Pancreas (tissue), 10 donors: ENCODE measurements around the gene RIMBP3C. TPM values are rescaled to one million over a fixed set of nuclear protein-coding genes. Genes with fewer than 3 reads are reported as not detected.
"Not testable (repeated sequence)": the region's sequence is repeated elsewhere in the genome, so short reads cannot be mapped to it uniquely, and the experiment has no call there.

ENCODE experiments used
- ATAC-seq, 4 donors: fragments of 200-7000 bp; cut with Tn5 transposase; one replicate each; pipeline versions ENCODE4 v1.8.0 to v1.9.1; 2020; ENCODE audit warnings: mild to moderate bottlenecking in 4 of 4, moderate library complexity in 4 of 4
- DNase-seq, 6 donors: peaks; one replicate each; pipeline ENCODE4 v3.0.0-alpha.2; 2020
- FAIRE-seq: peaks from 2 replicates; lab custom pipeline; 2012; peaks lifted over from hg19 to GRCh38; lab: Jason Lieb, UNC
- H3K27ac ChIP-seq, 4 donors: fragments of 200-600 bp; sonication (generic); 1 replicate in 3 of 4; 2 replicates in 1 of 4; pipeline versions ENCODE4 v1.5.0 to v1.8.0; 2020
- H3K27me3 ChIP-seq, 4 donors: fragments of 200-600 bp; one replicate each; pipeline ENCODE4 v1.8.0; 2021
- H3K36me3 ChIP-seq, 3 donors: fragments of 200-600 bp; sonication (generic) in 1 of 3; one replicate each; pipeline versions ENCODE4 v1.5.0 to v1.8.0; 2020 to 2021
- H3K4me1 ChIP-seq, 3 donors: fragments of 200-600 bp; one replicate each; pipeline ENCODE4 v1.8.0; 2021
- H3K4me3 ChIP-seq, 4 donors: fragments of 200-600 bp; sonication (generic) in 2 of 4; one replicate each; pipeline versions ENCODE4 v1.5.0 to v1.8.0; 2020 to 2021
- H3K9me3 ChIP-seq, 4 donors: fragments of 200-600 bp; one replicate each; pipeline ENCODE4 v1.8.0; 2021
- CTCF ChIP-seq, 4 donors: fragments of 200-600 bp; sonication (generic) in 3 of 4; IDR thresholded peaks; one replicate each; pipeline versions ENCODE4 v1.5.0 to v1.8.0; 2021; ENCODE audit warnings: antibody characterized with exemption in 4 of 4
- WGBS, 2 donors: extraction: QIAGEN DNeasy Blood & Tissue Kit; methylation state at CpG; one replicate each; pipeline ENCODE4 v1.1.7; 2013; 5-methylcytosine and 5-hydroxymethylcytosine counted together
- intact Hi-C, 3 donors: fragments of 100-400 bp; cut with DNase I; formaldehyde crosslinking; loops; one replicate each; pipeline versions ENCODE4 v1.11.1 to v1.14.2; 2022
- polyA plus RNA-seq, 2 donors: library from polyadenylated mRNA; stranded (reverse); fragments of 200-250 nt; gene quantifications; one replicate each; pipeline ENCODE4 v1.2.3, GENCODE V29; 2013
- total RNA-seq, 6 donors: library from RNA; stranded (reverse); fragmentation: NEBNext Ultra II Directional in 4 of 6; extraction: Animal tissue kit (Norgen Biotek cat#: 25700) in 4 of 6; gene quantifications; one replicate each; pipeline versions ENCODE4 v1.2.1 to v1.2.4, GENCODE V29; 2021 to 2023
- donor health status: healthy with polysubstance abuse.
- donor health status: DM: no; HTN: no; CAD: no; lungs with moderate emphysema.
- donor health status: DM: no; HTN: no; CAD: no.
- donor health status: control.
- donor health status: control.
- donor health status: Bipolar disorder and iron deficiency.
- donor health status: DM: yes; HTN: yes; CAD: no.
- donor health status: DM: no; HTN: no; CAD: no.
- donor health status: DM: no; HTN: no; CAD: no.
- donor health status: DM: yes; HTN: yes; CAD: no.

Gene RIMBP3C
- under 1 TPM in 5 of 6 donors, not detected in 1; 0.09 to 0.47 (median 0.19) TPM for total RNA-seq
- polyA plus RNA-seq, result under 1 TPM in 1 of 2 donors, not detected in 1; 0.12 TPM

DNA sequence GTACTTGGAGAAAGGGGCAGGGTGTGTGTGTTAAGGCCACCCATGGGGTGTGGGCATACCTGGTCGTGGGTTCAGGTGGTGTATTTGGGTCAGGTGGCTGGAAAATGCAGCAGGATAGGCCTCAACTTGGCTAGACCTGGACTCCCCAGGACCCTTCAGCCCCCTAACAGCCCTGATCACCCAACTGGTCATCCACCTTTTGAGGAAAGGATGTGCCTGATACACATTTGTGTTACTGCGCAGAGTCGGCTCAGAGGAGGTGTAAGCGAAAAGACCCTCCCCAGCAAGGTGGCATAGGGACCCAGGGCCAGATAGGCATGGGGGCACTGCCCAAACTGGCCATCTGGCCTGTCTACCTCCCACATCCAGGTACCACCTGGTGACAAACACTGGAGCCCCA lies at the start of gene RIMBP3C:
TSS of gene RIMBP3C (minus strand) at position 101 of the 400 bp plus-strand sequence. CDS start 485 bp downstream, outside the sequence.
- no CpG with 5 or more reads among the region's 4 CpGs for WGBS, 2 donors
- H3K9me3 ChIP-seq, intact Hi-C loops, ATAC-seq, H3K36me3 ChIP-seq, DNase-seq, H3K27me3 ChIP-seq, FAIRE-seq, H3K27ac ChIP-seq, H3K4me3 ChIP-seq, H3K4me1 ChIP-seq: not testable (repeated sequence)

- Histone ChIP-seq H3K27ac (no peak overlapping the region), H3K9me3 (no peaks in the 10 kb centered on the region), H3K36me3 (peaks cover 0 to 14% (median 0%) of the 10 kb centered on the region in 3 donors), H3K4me1 (no peaks in the 10 kb centered on the region), H3K27me3 (no peaks in the 10 kb centered on the region), H3K4me3 (no peak overlapping the region)
- FAIRE-seq, result no peak
- WGBS, 2 donors, result 89 to 91% methylated on average over 6 of the region's 6 CpGs
- TF ChIP-seq CTCF (IDR thresholded peaks at IDR 0.05), result no peak
- intact Hi-C loops, result no loop called here
- no peak for ATAC-seq
- DNase-seq, result no peak
These were observed 48.0 kb upstream of the RIMBP3C start for GRCh38 chr22:21599053-21599893.

DNA sequence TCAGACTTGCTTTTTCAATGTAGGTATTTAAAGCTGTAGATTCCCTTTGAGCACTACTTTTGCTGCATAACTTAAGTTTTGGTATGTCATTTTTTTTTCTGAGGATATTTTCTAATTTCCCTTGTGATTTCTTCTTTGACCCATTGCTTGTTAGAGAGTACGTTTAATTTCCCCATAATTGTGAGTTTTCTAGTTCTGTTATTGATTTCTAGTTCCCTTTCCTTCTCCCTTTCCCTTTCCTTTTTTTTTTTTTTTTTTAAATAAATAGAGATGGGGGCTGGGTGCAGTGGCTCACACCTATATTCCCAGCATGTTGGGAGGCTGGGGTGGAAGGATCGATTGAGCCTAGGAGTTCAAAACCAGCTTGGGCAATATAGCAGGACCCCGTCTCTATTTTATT lies 47.0 kb upstream of the RIMBP3C start:
- no peak overlapping the region for H3K4me3 ChIP-seq
- H3K36me3 ChIP-seq, result peaks cover 0 to 20% (median 4%) of the 10 kb centered on the region in 3 donors
- DNase-seq (no peak), FAIRE-seq (no peak), ATAC-seq (no peak)
- no peak for TF ChIP-seq CTCF (IDR thresholded peaks at IDR 0.05)
- no peaks in the 10 kb centered on the region for H3K4me1 ChIP-seq
- no peak overlapping the region for H3K27ac ChIP-seq
- intact Hi-C loops, result no loop called here
- no peaks in the 10 kb centered on the region for H3K27me3 ChIP-seq
- no peaks in the 10 kb centered on the region for H3K9me3 ChIP-seq
- 81 to 87% methylated on average over 3 of the region's 3 CpGs for WGBS, 2 donors

- ATAC-seq, FAIRE-seq, DNase-seq, H3K4me1 ChIP-seq, H3K9me3 ChIP-seq, intact Hi-C loops, H3K27me3 ChIP-seq, H3K27ac ChIP-seq, H3K4me3 ChIP-seq: not testable (repeated sequence)
- WGBS, 2 donors, result 97 to 98% methylated on average over 13 of the region's 13 CpGs
- peaks cover 0 to 20% (median 5%) of the 10 kb centered on the region in 3 donors for H3K36me3 ChIP-seq
These were observed 45.3 kb upstream of the RIMBP3C start for GRCh38 chr22:21596356-21597135.

DNA sequence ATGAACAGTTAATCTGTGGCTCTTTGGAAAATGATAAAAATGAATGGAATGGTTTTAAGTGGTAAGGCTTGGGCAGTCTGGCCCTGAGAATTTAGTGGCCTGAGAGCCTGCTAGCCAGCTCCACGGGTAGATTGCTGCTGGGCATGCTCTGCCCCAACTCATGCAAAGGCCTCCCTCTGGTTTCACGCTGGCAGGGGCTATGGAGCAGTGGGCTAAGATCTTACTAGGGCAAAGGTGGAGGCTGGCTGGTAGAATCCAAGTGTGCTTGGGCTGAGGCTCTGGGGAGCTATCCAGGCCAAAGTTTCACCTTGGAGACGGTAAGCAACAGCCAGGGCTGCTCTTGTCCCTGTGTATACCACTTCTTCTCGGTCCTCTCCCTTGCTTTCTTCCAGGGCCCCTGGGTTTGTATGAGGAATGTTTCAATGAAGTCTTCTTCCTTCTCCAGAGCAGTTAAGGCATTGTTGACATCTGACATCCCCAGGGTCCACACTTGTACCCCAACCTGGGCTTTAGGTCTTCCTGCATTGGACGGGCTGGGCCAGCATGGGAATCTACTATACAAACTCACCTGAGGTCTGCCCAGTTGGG lies 43.7 kb upstream of the RIMBP3C start:
- Histone ChIP-seq H3K4me1 (peaks cover 0 to 12% (median 9%) of the 10 kb centered on the region in 3 donors), H3K27ac (no peak overlapping the region), H3K36me3 (peaks cover 0 to 20% (median 5%) of the 10 kb centered on the region in 3 donors), H3K9me3 (no peaks in the 10 kb centered on the region), H3K27me3 (no peaks in the 10 kb centered on the region), H3K4me3 (no peak overlapping the region)
- DNase-seq (no peak), FAIRE-seq (no peak), ATAC-seq (peak in 3 of 4 donors; percentile 11 to 23 (median 14))
- no peak for TF ChIP-seq CTCF (IDR thresholded peaks at IDR 0.05)
- intact Hi-C loops, result no loop called here
- 71 to 75% methylated on average over 5 of the region's 5 CpGs for WGBS, 2 donors
